Right atrium auricular region (tissue), 2 donors: ENCODE results near the gene CNTNAP2. TPM values are rescaled to one million over a fixed set of nuclear protein-coding genes. Genes with fewer than 3 reads are reported as not detected.

Source experiments
- DNase-seq: peaks from one replicate; pipeline ENCODE4 v3.0.0-alpha.2; 2019; ENCODE audit warnings: low spot score
- H3K27ac ChIP-seq, 2 donors: fragments of 200-600 bp; sonication (generic); 1 replicate in 1 of 2; 2 replicates in 1 of 2; pipeline ENCODE4 v1.5.1; 2016 to 2019
- H3K27me3 ChIP-seq, 2 donors: fragments of 200-600 bp; sonication (generic); one replicate each; pipeline versions ENCODE4 v1.5.1 to v1.6.0; 2017 to 2019
- H3K36me3 ChIP-seq: fragments of 200-600 bp; sonication (generic); one replicate; pipeline ENCODE4 v1.5.1; 2016
- H3K4me1 ChIP-seq, 2 donors: fragments of 200-600 bp; sonication (generic); one replicate each; pipeline versions ENCODE4 v1.5.1 to v1.6.0; 2017 to 2019
- H3K4me3 ChIP-seq, 2 donors: fragments of 200-600 bp; sonication (generic); 1 replicate in 1 of 2; 2 replicates in 1 of 2; pipeline ENCODE4 v1.5.1; 2017 to 2019; ENCODE audit warnings: mild to moderate bottlenecking in 1 of 2, moderate library complexity in 1 of 2
- H3K9me3 ChIP-seq, 2 donors: fragments of 200-600 bp; sonication (generic); one replicate each; pipeline ENCODE4 v1.5.1; 2019
- CTCF ChIP-seq, 2 donors: fragments of 200-600 bp; sonication (generic); IDR thresholded peaks; one replicate each; pipeline ENCODE4 v1.5.1; 2019; ENCODE audit warnings: antibody characterized with exemption in 2 of 2
- total RNA-seq, 2 donors: library from RNA; depleted of rRNA; stranded (reverse); fragments of >200 nt; gene quantifications; one replicate each; pipeline ENCODE4 v1.1.0, GENCODE V29; 2016

The CNTNAP2 gene
- total RNA-seq, 2 donors from 2014 or later, result 1.1 to 1.7 TPM

- H3K27me3 ChIP-seq, result no peaks in the 10 kb centered on the region
- H3K27ac ChIP-seq, result no peak overlapping the region
- H3K36me3 ChIP-seq, result no peaks in the 10 kb centered on the region
- no peaks in the 10 kb centered on the region for H3K4me1 ChIP-seq
- no peaks in the 10 kb centered on the region for H3K9me3 ChIP-seq
- no peak for DNase-seq
- H3K4me3 ChIP-seq, result no peak overlapping the region
- no peak for TF ChIP-seq CTCF (IDR thresholded peaks at IDR 0.05)
These were observed 1717.4 kb downstream of the CNTNAP2 start for GRCh38 chr7:147833970-147834369.

GRCh38 chr7:147852833-147853232 lies 1736.2 kb downstream of the CNTNAP2 start:
- no peaks in the 10 kb centered on the region for H3K9me3 ChIP-seq
- no peak overlapping the region for H3K4me3 ChIP-seq
- no peak for DNase-seq
- H3K36me3 ChIP-seq, result no peaks in the 10 kb centered on the region
- H3K27me3 ChIP-seq, result no peaks in the 10 kb centered on the region
- TF ChIP-seq CTCF (IDR thresholded peaks at IDR 0.05), result no peak
- H3K4me1 ChIP-seq, result no peaks in the 10 kb centered on the region
- no peak overlapping the region for H3K27ac ChIP-seq

GRCh38 chr7:147857152-147858140 lies 1740.8 kb downstream of the CNTNAP2 start:
- Histone ChIP-seq H3K9me3 (no peaks in the 10 kb centered on the region), H3K4me1 (no peaks in the 10 kb centered on the region), H3K27me3 (no peaks in the 10 kb centered on the region), H3K36me3 (no peaks in the 10 kb centered on the region), H3K27ac (no peak overlapping the region), H3K4me3 (no peak overlapping the region)
- no peak for TF ChIP-seq CTCF (IDR thresholded peaks at IDR 0.05)
- no peak for DNase-seq

GRCh38 chr7:147858421-147858820 lies 1741.8 kb downstream of the CNTNAP2 start:
- TF ChIP-seq CTCF (IDR thresholded peaks at IDR 0.05), result no peak
- no peaks in the 10 kb centered on the region for H3K4me1 ChIP-seq
- no peaks in the 10 kb centered on the region for H3K36me3 ChIP-seq
- no peak overlapping the region for H3K27ac ChIP-seq
- no peaks in the 10 kb centered on the region for H3K27me3 ChIP-seq
- H3K9me3 ChIP-seq, result no peaks in the 10 kb centered on the region
- H3K4me3 ChIP-seq, result no peak overlapping the region
- DNase-seq, result no peak

- Histone ChIP-seq H3K36me3 (no peaks in the 10 kb centered on the region), H3K4me3 (no peak overlapping the region), H3K27ac (no peak overlapping the region), H3K4me1 (no peaks in the 10 kb centered on the region), H3K9me3 (no peaks in the 10 kb centered on the region), H3K27me3 (no peaks in the 10 kb centered on the region)
- TF ChIP-seq CTCF (IDR thresholded peaks at IDR 0.05), result no peak
- no peak for DNase-seq
These were observed 1742.4 kb downstream of the CNTNAP2 start for GRCh38 chr7:147859033-147859432.
